H1 (cell line): ENCODE results near the gene C5AR2. TPM values are rescaled to one million over a fixed set of nuclear protein-coding genes. Genes with fewer than 3 reads are reported as not detected.

Experiments used
- CTCF ChIA-PET: fragments of 300-600 bp; sonication (Branson Sonifier 250); formaldehyde crosslinking; loops from one replicate; lab custom pipeline; 2021; ENCODE audit not compliant: partially characterized antibody; lab: Charles Lee
- POLR2A ChIA-PET: fragments of 300-600 bp; sonication (Branson Sonifier 250); formaldehyde crosslinking; loops from one replicate; lab custom pipeline; 2021; ENCODE audit warnings: inconsistent platforms; ENCODE audit not compliant: partially characterized antibody; lab: Charles Lee
- DNase-seq, 2 experiments: peaks; one replicate each; pipeline versions ENCODE4 v3.0.0 to v3.0.0-alpha.2; 2010 to 2022; ENCODE audit warnings: low spot score in 2 of 2, low read depth in 1 of 2, mixed read lengths in 1 of 2
- FAIRE-seq: peaks from 2 replicates; lab custom pipeline; 2011; peaks lifted over from hg19 to GRCh38; lab: Jason Lieb, UNC
- H2AFZ ChIP-seq: 2 replicates; pipeline ENCODE4 v1.8.1; 2012; ENCODE audit warnings: low read length, inconsistent platforms
- H2AK5ac ChIP-seq: 2 replicates; pipeline ENCODE4 v1.6.1; 2013; ENCODE audit warnings: low read depth, low read length
- H2BK120ac ChIP-seq: replicated peaks from 2 replicates; pipeline ENCODE3; 2013; ENCODE audit warnings: low read depth, low read length, inconsistent platforms
- H2BK12ac ChIP-seq: 2 replicates; pipeline ENCODE4 v1.6.1; 2013; ENCODE audit warnings: low read depth, low read length
- H2BK15ac ChIP-seq: 2 replicates; pipeline ENCODE4 v1.6.1; 2013; ENCODE audit warnings: low read length
- H2BK20ac ChIP-seq: 2 replicates; pipeline ENCODE4 v1.6.1; 2013; ENCODE audit warnings: low read length
- H2BK5ac ChIP-seq: 2 replicates; pipeline ENCODE4 v1.6.1; 2013; ENCODE audit warnings: low read depth, low read length
- H3K14ac ChIP-seq: 2 replicates; pipeline ENCODE4 v1.6.1; 2013; ENCODE audit warnings: inconsistent platforms; ENCODE audit not compliant: insufficient read length
- H3K18ac ChIP-seq: 2 replicates; pipeline ENCODE4 v1.6.1; 2013; ENCODE audit warnings: low read length; ENCODE audit errors: extremely low read depth
- H3K23ac ChIP-seq: 2 replicates; pipeline ENCODE4 v1.6.1; 2013; ENCODE audit warnings: inconsistent platforms; ENCODE audit not compliant: insufficient read length
- H3K23me2 ChIP-seq: 2 replicates; pipeline ENCODE4 v1.6.1; 2013; ENCODE audit warnings: low read depth, low read length
- H3K27ac ChIP-seq: 2 replicates; pipeline ENCODE4 v1.6.1; 2011; ENCODE audit warnings: low read depth, low read length, inconsistent platforms
- H3K27me3 ChIP-seq, 4 experiments: replicated peaks in 1 of 4; 1 replicate in 1 of 4; 2 replicates in 3 of 4; pipeline versions ENCODE4 v1.6.1 to v1.8.1; 2011 to 2013; ENCODE audit warnings: low read length in 3 of 4, mild to moderate bottlenecking in 3 of 4, inconsistent platforms in 2 of 4, mixed read lengths in 2 of 4, moderate library complexity in 1 of 4; ENCODE audit not compliant: control insufficient read depth in 3 of 4, insufficient read depth in 3 of 4; ENCODE audit errors: extremely low read depth in 1 of 4
- H3K36me3 ChIP-seq, 4 experiments: 2 replicates each; pipeline versions ENCODE4 v1.6.1 to v1.8.1; 2011 to 2013; ENCODE audit warnings: mild to moderate bottlenecking in 4 of 4, low read length in 3 of 4, moderate library complexity in 2 of 4, control low read depth in 1 of 4, inconsistent platforms in 1 of 4; ENCODE audit not compliant: insufficient read depth in 4 of 4, control insufficient read depth in 2 of 4
- H3K4ac ChIP-seq: replicated peaks from 2 replicates; pipeline ENCODE3; 2013; ENCODE audit warnings: low read length, low read depth, mixed read lengths, inconsistent platforms; ENCODE audit not compliant: insufficient read length
- H3K4me1 ChIP-seq, 4 experiments: replicated peaks in 1 of 4; 1 replicate in 1 of 4; 2 replicates in 3 of 4; pipeline versions ENCODE4 v1.6.1 to v1.8.1; 2011 to 2013; ENCODE audit warnings: low read length in 3 of 4, inconsistent platforms in 2 of 4, mixed read lengths in 1 of 4; ENCODE audit not compliant: insufficient read depth in 4 of 4, control insufficient read depth in 3 of 4
- H3K4me2 ChIP-seq, 2 experiments: 2 replicates each; pipeline versions ENCODE4 v1.6.1 to v1.8.1; 2011 to 2013; ENCODE audit warnings: low read depth in 2 of 2, low read length in 2 of 2, control low read depth in 1 of 2, inconsistent platforms in 1 of 2, mild to moderate bottlenecking in 1 of 2; ENCODE audit not compliant: insufficient read depth in 1 of 2
- H3K4me3 ChIP-seq, 4 experiments: fragments of 200-600, 300-600 bp in 1 of 4; sonication (generic), shearing (Covaris generic), sonication (Bioruptor Twin) in 1 of 4; 2 replicates each; pipeline versions ENCODE4 v1.5.1 to v1.8.1; 2011 to 2016; ENCODE audit warnings: low read length in 4 of 4, low read depth in 3 of 4, control low read depth in 2 of 4, inconsistent platforms in 2 of 4, mild to moderate bottlenecking in 2 of 4, mixed read lengths in 1 of 4, moderate library complexity in 1 of 4; ENCODE audit not compliant: insufficient read depth in 2 of 4; ENCODE audit errors: extremely low read depth in 1 of 4
- H3K56ac ChIP-seq: replicated peaks from 2 replicates; pipeline ENCODE3; 2013; ENCODE audit warnings: low read depth, mild to moderate bottlenecking, mixed read lengths, low read length, inconsistent platforms; ENCODE audit not compliant: insufficient read length
- H3K79me1 ChIP-seq: 2 replicates; pipeline ENCODE4 v1.6.1; 2013; ENCODE audit warnings: low read depth, low read length, control low read depth
- H3K79me2 ChIP-seq, 2 experiments: 2 replicates each; pipeline versions ENCODE4 v1.6.1 to v1.8.1; 2012 to 2013; ENCODE audit warnings: low read length in 2 of 2, mild to moderate bottlenecking in 2 of 2, inconsistent platforms in 1 of 2; ENCODE audit not compliant: insufficient read depth in 2 of 2, control insufficient read depth in 1 of 2
- H3K9ac ChIP-seq, 4 experiments: replicated peaks in 1 of 4; 1 replicate in 1 of 4; 2 replicates in 3 of 4; pipeline versions ENCODE4 v1.6.1 to v1.8.1; 2011 to 2013; ENCODE audit warnings: low read depth in 3 of 4, low read length in 3 of 4, control low read depth in 2 of 4, mild to moderate bottlenecking in 2 of 4, moderate library complexity in 2 of 4, inconsistent platforms in 1 of 4; ENCODE audit errors: extremely low read depth in 1 of 4
- H3K9me3 ChIP-seq, 2 experiments: 2 replicates each; pipeline versions ENCODE4 v1.6.1 to v1.8.1; 2012 to 2013; ENCODE audit warnings: mild to moderate bottlenecking in 2 of 2, moderate library complexity in 2 of 2, control low read depth in 1 of 2, inconsistent platforms in 1 of 2, low read depth in 1 of 2, low read length in 1 of 2, mixed read lengths in 1 of 2; ENCODE audit not compliant: insufficient read depth in 2 of 2
- H4K20me1 ChIP-seq, 2 experiments: replicated peaks in 1 of 2; 2 replicates each; pipeline versions ENCODE3 to v1.8.1; 2011 to 2013; ENCODE audit warnings: inconsistent platforms in 2 of 2, low read length in 2 of 2, mild to moderate bottlenecking in 1 of 2; ENCODE audit not compliant: insufficient read depth in 2 of 2, control insufficient read depth in 1 of 2
- H4K5ac ChIP-seq: 2 replicates; pipeline ENCODE4 v1.6.1; 2013; ENCODE audit warnings: low read length, low read depth, mixed read lengths, inconsistent platforms; ENCODE audit not compliant: insufficient read length
- H4K8ac ChIP-seq: 2 replicates; pipeline ENCODE4 v1.8.0; 2013; ENCODE audit warnings: mild to moderate bottlenecking, moderate library complexity, low read length, inconsistent platforms; ENCODE audit not compliant: insufficient read depth; ENCODE audit errors: extremely low read depth
- H4K91ac ChIP-seq: replicated peaks from 2 replicates; pipeline ENCODE3; 2013; ENCODE audit warnings: low read length, mixed read lengths, inconsistent platforms; ENCODE audit not compliant: insufficient read length
- EGR1 ChIP-seq: IDR thresholded peaks from 2 replicates; pipeline ENCODE4 v1.6.1; 2011; ENCODE audit warnings: low read depth, low read length, borderline replicate concordance
- GABPA ChIP-seq: IDR thresholded peaks from 2 replicates; pipeline ENCODE4 v1.6.1; 2011; ENCODE audit warnings: mild to moderate bottlenecking, low read length, moderate library complexity, borderline replicate concordance; ENCODE audit not compliant: insufficient read depth
- GTF2F1 ChIP-seq: IDR thresholded peaks from 2 replicates; pipeline ENCODE4 v1.6.1; 2012; ENCODE audit warnings: low read depth, low read length, improper control_type of control experiment, borderline replicate concordance
- HDAC6 ChIP-seq: IDR thresholded peaks from one replicate; pipeline ENCODE4 v1.7.1; 2012; ENCODE audit warnings: low read depth, mild to moderate bottlenecking, inconsistent platforms, low read length, moderate library complexity
- POU5F1 ChIP-seq: IDR thresholded peaks from 2 replicates; pipeline ENCODE4 v1.6.1; 2011; ENCODE audit warnings: low read depth, mild to moderate bottlenecking, low read length, moderate library complexity
- RFX5 ChIP-seq: IDR thresholded peaks from 2 replicates; pipeline ENCODE4 v1.6.1; 2011; ENCODE audit warnings: low read depth, low read length, improper control_type of control experiment, borderline replicate concordance
- SIN3A ChIP-seq, 2 experiments: IDR thresholded peaks in 1 of 2; conservative IDR thresholded peaks in 1 of 2; 2 replicates each; pipeline ENCODE4 v1.6.1; 2011 to 2012; ENCODE audit warnings: low read length in 2 of 2, improper control_type of control experiment in 1 of 2, low read depth in 1 of 2, mild to moderate bottlenecking in 1 of 2
- SIRT6 ChIP-seq: IDR thresholded peaks from one replicate; pipeline ENCODE4 v1.7.1; 2012; ENCODE audit warnings: low read length, inconsistent platforms
- SP1 ChIP-seq: IDR thresholded peaks from 2 replicates; pipeline ENCODE4 v1.6.1; 2011; ENCODE audit warnings: low read depth, low read length
- TBP ChIP-seq: IDR thresholded peaks from 2 replicates; pipeline ENCODE4 v1.6.1; 2011; ENCODE audit warnings: low read depth, low read length, improper control_type of control experiment
- YY1 ChIP-seq: IDR thresholded peaks from 2 replicates; pipeline ENCODE4 v1.6.1; 2011; ENCODE audit warnings: low read depth, mild to moderate bottlenecking, low read length
- WGBS, 2 experiments: shearing (Covaris generic) in 1 of 2; methylation state at CpG; one replicate each; pipeline versions ENCODE4 v1.1.6 to v1.1.7; 2013 to 2015; ENCODE audit warnings: low lambda C conversion rate in 2 of 2, mixed read lengths in 2 of 2, inconsistent platforms in 1 of 2, low coverage in 1 of 2, missing lambda C conversion rate in 1 of 2; ENCODE audit not compliant: insufficient replicate concordance in 2 of 2, insufficient coverage in 1 of 2, insufficient read length in 1 of 2; ENCODE audit errors: extremely low coverage in 1 of 2, missing lambda C conversion rate in 1 of 2; 5-methylcytosine and 5-hydroxymethylcytosine counted together
- polyA plus RNA-seq, 7 experiments: library from polyadenylated mRNA; depleted of rRNA in 3 of 7; stranded (reverse) in 5 of 7; unstranded in 2 of 7; fragments of >200 nt in 5 of 7; fragments of 200-250 nt in 2 of 7; gene quantifications; 1 replicate in 5 of 7; 2 replicates in 1 of 7; 4 replicates in 1 of 7; pipeline versions ENCODE4 v1.2.1 to v1.2.3, GENCODE V29; 2011 to 2013; ENCODE audit warnings: missing spikeins in 2 of 7, mixed read lengths in 2 of 7
- total RNA-seq: library from RNA; stranded (reverse); fragmentation: NEBNext Ultra II Directional; extraction: Animal tissue kit (Norgen Biotek cat#: 25700); gene quantifications from 2 replicates; pipeline ENCODE4 v1.2.1, GENCODE V29; 2021

The C5AR2 gene
- total and polyA plus RNA-seq, 2 of the 8 experiments (the other 6 are each of a cell fraction or from before 2014, with no cell fraction given) = 0.08 to 0.15 TPM

DNA sequence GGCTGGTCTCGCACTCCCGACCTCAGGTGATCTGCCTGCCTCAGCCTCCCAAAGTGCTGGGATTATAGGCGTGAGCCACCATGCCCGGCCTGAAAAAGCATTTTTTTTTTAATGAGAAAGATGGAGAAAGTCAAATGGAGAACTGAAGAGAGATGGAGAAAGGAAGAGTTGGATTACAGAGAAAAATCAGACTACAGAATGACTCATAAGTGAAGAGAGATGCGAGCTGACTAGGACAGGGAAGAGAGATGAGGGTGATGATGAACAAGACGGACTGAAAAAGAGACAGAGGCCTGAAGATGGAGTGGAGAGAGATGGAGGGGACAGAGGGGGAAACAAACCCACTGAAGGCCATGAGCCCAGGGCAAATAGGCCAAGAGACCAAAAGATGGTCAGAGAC is 18.7 kb downstream of the C5AR2 start:
- 95% methylated on average over 6 of the region's 6 CpGs; no CpG with 5 or more reads in 1 of the 2 experiments for WGBS, 2 experiments
- no peak for DNase-seq
- peaks cover 0 to 7% (median 2%) of the 10 kb centered on the region in 4 experiments; a peak in 4 of 7 replicates for H3K4me1 ChIP-seq
- H2BK20ac ChIP-seq = no peak overlapping the region
- no peaks in the 10 kb centered on the region for H3K9me3 ChIP-seq
- no peak overlapping the region for H4K8ac ChIP-seq
- H3K4me2 ChIP-seq = peak overlapping the region in 1 of 2 experiments; percentile 92; a peak in 1 of 4 replicates
- H3K4me3 ChIP-seq = no peak overlapping the region
- H3K14ac ChIP-seq = no peak overlapping the region
- no peak overlapping the region for H3K9ac ChIP-seq
- H2BK5ac ChIP-seq = no peak overlapping the region
- ChIA-PET POLR2A (interaction anchor here (0.6 to 2.0 kb wide), 5 partner anchors 41 to 1621 kb away, joined by 3 to 8 read pairs (median 4); no protein-coding TSS in a partner anchor), CTCF (interaction anchor here (0.7 to 3.0 kb wide), 10 partner anchors 8 to 71 kb away, joined by 3 to 13 read pairs (median 6); no protein-coding TSS in a partner anchor)
- FAIRE-seq = no peak
- no peak overlapping the region for H2AFZ ChIP-seq
- H4K20me1 ChIP-seq = peaks cover 3 to 6% of the 10 kb centered on the region in 2 experiments
- H2AK5ac ChIP-seq = no peak overlapping the region
- H3K79me1 ChIP-seq = peaks cover 9% of the 10 kb centered on the region
- peaks cover 0 to 33% of the 10 kb centered on the region in 2 experiments; a peak in 3 of 4 replicates for H3K79me2 ChIP-seq
- no peak overlapping the region for H4K91ac ChIP-seq
- no peak overlapping the region for H3K18ac ChIP-seq
- no peak for TF ChIP-seq GTF2F1
- TF ChIP-seq RFX5 = no peak
- no peak for TF ChIP-seq HDAC6
- TF ChIP-seq YY1 = no peak
- TF ChIP-seq SIRT6 = no peak
- no peak for TF ChIP-seq EGR1
- no peak for TF ChIP-seq TBP
- TF ChIP-seq GABPA = no peak
- TF ChIP-seq SIN3A (conservative IDR thresholded peaks at IDR 0.05 in 1 of 2, IDR thresholded peaks at IDR 0.05 in 1 of 2; ENCODE audit: low read depth in 1 of 2, low read length in 2 of 2) = no peak
- no peak for TF ChIP-seq SP1
- no peak for TF ChIP-seq POU5F1
- H3K23ac ChIP-seq = no peak overlapping the region
- no peak overlapping the region for H2BK120ac ChIP-seq
- H2BK15ac ChIP-seq = no peak overlapping the region
- no peak overlapping the region for H3K27ac ChIP-seq
- H3K36me3 ChIP-seq = peaks cover 17 to 31% (median 24%) of the 10 kb centered on the region in 4 experiments; a peak in 7 of 8 replicates
- no peak overlapping the region for H3K4ac ChIP-seq
- H3K56ac ChIP-seq = no peak overlapping the region
- H4K5ac ChIP-seq = no peak overlapping the region
- H3K23me2 ChIP-seq = peaks cover 8% of the 10 kb centered on the region
- no peak overlapping the region for H2BK12ac ChIP-seq
- peaks cover 0 to 3% (median 0%) of the 10 kb centered on the region in 4 experiments; a peak in 2 of 7 replicates for H3K27me3 ChIP-seq
